Heart right ventricle (tissue), 16 donors: ENCODE data around the gene ADGRG3. TPM values are rescaled to one million over a fixed set of nuclear protein-coding genes. Genes with fewer than 3 reads are reported as not detected.
"Not testable (repeated sequence)": the region's sequence is repeated elsewhere in the genome, so short reads cannot be mapped to it uniquely, and the experiment has no call there.

Experiments used
- ATAC-seq, 8 donors: fragments of 200-7000 bp; cut with Tn5 transposase; one replicate each; pipeline ENCODE4 v1.9.1; 2020; ENCODE audit warnings: mild to moderate bottlenecking in 8 of 8, moderate library complexity in 8 of 8, moderate number of reproducible peaks in 1 of 8
- DNase-seq, 2 donors: peaks; one replicate each; pipeline ENCODE4 v3.0.0-alpha.2; 2020
- H3K27ac ChIP-seq, 10 donors: fragments of 200-600 bp; sonication (generic) in 2 of 10; one replicate each; pipeline versions ENCODE4 v1.5.0 to v1.8.0; 2020 to 2022; ENCODE audit warnings: mild to moderate bottlenecking in 3 of 10
- H3K27me3 ChIP-seq, 7 donors: fragments of 200-600 bp; one replicate each; pipeline ENCODE4 v1.8.0; 2021 to 2022; ENCODE audit warnings: mild to moderate bottlenecking in 2 of 7
- H3K36me3 ChIP-seq, 9 donors: fragments of 200-600 bp; sonication (generic) in 1 of 9; one replicate each; pipeline versions ENCODE4 v1.5.0 to v1.8.0; 2020 to 2022; ENCODE audit warnings: mild to moderate bottlenecking in 2 of 9
- H3K4me1 ChIP-seq, 9 donors: fragments of 200-600 bp; sonication (generic) in 1 of 9; one replicate each; pipeline versions ENCODE4 v1.5.0 to v1.8.0; 2020 to 2022; ENCODE audit warnings: mild to moderate bottlenecking in 4 of 9
- H3K4me3 ChIP-seq, 10 donors: fragments of 200-600 bp; sonication (generic) in 2 of 10; one replicate each; pipeline versions ENCODE4 v1.5.0 to v1.8.0; 2020 to 2022; ENCODE audit warnings: mild to moderate bottlenecking in 7 of 10, moderate library complexity in 2 of 10
- H3K9me3 ChIP-seq, 11 donors: fragments of 200-600 bp in 10 of 11; sonication (generic) in 2 of 11; one replicate each; pipeline versions ENCODE4 v1.5.0 to v1.8.0; 2013 to 2022; ENCODE audit warnings: mild to moderate bottlenecking in 2 of 11, control low read depth in 1 of 11, moderate library complexity in 1 of 11
- CTCF ChIP-seq, 9 donors: fragments of 200-600 bp; sonication (generic) in 2 of 9; IDR thresholded peaks; one replicate each; pipeline versions ENCODE4 v1.5.0 to v1.8.0; 2021 to 2022; ENCODE audit warnings: antibody characterized with exemption in 9 of 9, mild to moderate bottlenecking in 5 of 9, moderate library complexity in 1 of 9
- WGBS, 2 donors: extraction: QIAGEN DNeasy Blood & Tissue Kit; methylation state at CpG; one replicate each; pipeline ENCODE4 v1.1.7; 2013; ENCODE audit warnings: inconsistent platforms in 1 of 2; 5-methylcytosine and 5-hydroxymethylcytosine counted together
- intact Hi-C, 10 donors: fragments of 100-400 bp; cut with DNase I; formaldehyde crosslinking; loops; one replicate each; pipeline versions ENCODE4 v1.11.1 to v1.14.2; 2022
- polyA plus RNA-seq, 2 donors: library from polyadenylated mRNA; stranded (reverse); fragments of 200-250 nt; gene quantifications; one replicate each; pipeline ENCODE4 v1.2.3, GENCODE V29; 2013
- total RNA-seq, 10 donors: library from RNA; stranded (reverse); fragmentation: NEBNext Ultra II Directional in 3 of 10; extraction: Animal tissue kit (Norgen Biotek cat#: 25700) in 3 of 10; gene quantifications; one replicate each; pipeline versions ENCODE4 v1.2.1 to v1.2.4, GENCODE V29; 2021 to 2023
- donor health status: Arrhythmogenic right ventricular cardiomyopathy.
- donor health status: ischemic (EF 13 %, LVEDD 7.1; RV severe dilation, severe dysfunction).
- donor health status: healthy with polysubstance abuse.
- donor health status: DM: no; HTN: yes; CAD: no.
- donor health status: DM: no; HTN: no; CAD: no.
- donor health status: ischemic (EF 25% LVEDD 6.9; RV normal size, moderate dysfunction).
- donor health status: ischemic (EF 25% LVEDD 5.7; RV mildly dilated, moderate dysfunction).
- donor health status: healthy.
- donor health status: DM: yes; HTN: yes; CAD: no.
- donor health status: Ischemic cardiomyopathy.
- donor health status: ischemic (EF 35%, LVEDD 5.7; RV mildly dilated, moderate dysfunction).
- donor health status: nonischemic (EF 11% LVEDD 7.7; RV severe dilation, severe dysfunction).
- donor health status: DM: yes; HTN: yes; CAD: no.
- donor health status: PGD.
- donor health status: ischemic (EF 29% LVEDD 5.4; RV normal size, mild dysfunction).
- donor health status: nonischemic (EF 23%, LVEDD 6.1; RV moderate dilation, normal function).

Gene ADGRG3
- total and polyA plus RNA-seq, 12 donors = 0.22 to 2.4 (median 0.55) TPM; not detected in 2

GRCh38 chr16:57669476-57670162 is 1.5 kb downstream of the ADGRG3 start:
- no peak for TF ChIP-seq CTCF (IDR thresholded peaks at IDR 0.05)
- Histone ChIP-seq H3K4me1 (peaks cover 0 to 21% (median 0%) of the 10 kb centered on the region in 9 donors), H3K36me3 (peaks cover 0 to 3% (median 0%) of the 10 kb centered on the region in 9 donors), H3K9me3 (no peaks in the 10 kb centered on the region), H3K27ac (peak overlapping the region in 2 of 10 donors; percentile 70 to 85), H3K27me3 (peaks cover 0 to 14% (median 4%) of the 10 kb centered on the region in 7 donors), H3K4me3 (peak overlapping the region in 1 of 10 donors; percentile 40)
- DNase-seq (no peak), ATAC-seq (no peak)
- WGBS, 2 donors = 89 to 93% methylated on average over 12 of the region's 12 CpGs
- intact Hi-C loops = no loop called here

- H3K27me3 ChIP-seq = peaks cover 0 to 14% (median 4%) of the 10 kb centered on the region in 7 donors
- DNase-seq (no peak), ATAC-seq (no peak)
- H3K4me3 ChIP-seq = peak overlapping the region in 1 of 10 donors; percentile 40
- peak overlapping the region in 1 of 10 donors; percentile 85 for H3K27ac ChIP-seq
- no peaks in the 10 kb centered on the region for H3K36me3 ChIP-seq
- intact Hi-C loops = no loop called here
- no peak for TF ChIP-seq CTCF (IDR thresholded peaks at IDR 0.05)
- H3K9me3 ChIP-seq = no peaks in the 10 kb centered on the region
- H3K4me1 ChIP-seq = peaks cover 0 to 19% (median 0%) of the 10 kb centered on the region in 9 donors
- WGBS, 2 donors = 45 to 53% methylated on average over 4 of the region's 4 CpGs
Measured at GRCh38 chr16:57670196-57670595, 2.1 kb downstream of the ADGRG3 start.

DNA sequence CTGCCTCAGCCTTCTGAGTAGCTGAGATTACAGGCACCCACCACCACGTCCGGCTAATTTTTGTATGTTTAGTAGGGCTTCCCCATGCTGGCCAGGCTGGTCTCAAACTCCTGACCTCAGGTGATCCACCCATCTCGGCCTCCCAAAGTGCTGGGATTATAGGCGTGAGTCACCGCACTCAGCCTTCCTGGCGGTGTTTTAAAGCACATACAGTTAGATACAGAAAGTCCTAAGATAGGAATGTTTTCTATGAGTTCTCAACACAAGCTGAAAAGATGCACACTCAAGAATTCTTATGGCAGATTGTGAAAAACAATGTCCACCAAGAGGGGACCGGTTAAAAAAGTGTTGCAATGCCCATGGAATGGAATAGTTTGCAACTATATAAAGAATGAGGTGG is 3.3 kb downstream of the ADGRG3 start:
- ATAC-seq, H3K27ac ChIP-seq, DNase-seq, H3K9me3 ChIP-seq, H3K36me3 ChIP-seq, intact Hi-C loops, H3K4me3 ChIP-seq: not testable (repeated sequence)
- 75 to 79% methylated on average over 7 of the region's 7 CpGs for WGBS, 2 donors
- H3K27me3 ChIP-seq = peaks cover 0 to 14% (median 4%) of the 10 kb centered on the region in 7 donors
- H3K4me1 ChIP-seq = peaks cover 0 to 26% (median 0%) of the 10 kb centered on the region in 9 donors

DNA sequence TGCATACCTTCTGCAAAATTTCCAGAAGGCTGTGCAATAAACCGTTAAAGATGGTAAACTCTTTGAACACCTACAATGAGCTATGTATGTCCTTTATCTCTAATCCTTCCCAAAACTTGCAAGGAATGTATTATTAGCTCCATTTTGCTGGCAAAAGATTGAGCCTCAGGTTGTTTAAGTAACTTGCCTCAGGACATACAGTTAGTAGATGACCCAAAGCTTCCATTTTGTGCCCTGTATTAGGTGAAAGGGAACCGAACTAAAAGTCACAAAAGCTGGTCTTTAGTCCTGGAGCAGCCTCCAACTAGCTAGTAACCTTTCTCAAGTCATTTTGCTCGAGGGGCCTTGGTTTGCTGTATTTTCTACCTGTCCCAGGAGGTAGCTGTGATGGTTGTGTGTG is 4.3 kb downstream of the ADGRG3 start:
- intact Hi-C loops = no loop called here
- Histone ChIP-seq H3K4me1 (peaks cover 0 to 17% (median 0%) of the 10 kb centered on the region in 9 donors), H3K27me3 (peaks cover 0 to 8% (median under 1%) of the 10 kb centered on the region in 7 donors), H3K9me3 (no peaks in the 10 kb centered on the region), H3K4me3 (no peak overlapping the region), H3K36me3 (no peaks in the 10 kb centered on the region), H3K27ac (no peak overlapping the region)
- WGBS, 2 donors = 71 to 76% methylated on average over 3 of the region's 3 CpGs
- no peak for DNase-seq
- no peak for TF ChIP-seq CTCF (IDR thresholded peaks at IDR 0.05)
- ATAC-seq = no peak

DNA sequence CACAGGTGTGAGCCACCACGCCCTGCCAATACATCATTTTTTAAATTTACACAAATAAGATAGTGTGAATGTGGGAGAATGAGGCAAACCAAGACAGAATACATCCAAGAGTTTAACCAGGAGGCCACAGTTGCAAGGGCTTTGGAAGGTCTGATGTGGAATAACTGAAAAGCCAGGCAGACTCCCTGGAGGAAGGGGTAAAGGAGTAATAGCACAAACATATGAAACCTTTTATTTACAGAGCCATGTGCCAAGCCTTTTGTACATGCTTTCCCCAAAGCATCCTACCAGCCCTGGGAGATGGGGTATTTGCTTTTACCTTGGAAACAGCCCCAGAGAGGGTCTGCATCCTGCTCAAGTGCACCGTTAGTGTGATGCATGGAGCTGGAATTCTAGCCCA is 4.7 kb downstream of the ADGRG3 start:
- no peak for ATAC-seq
- no peaks in the 10 kb centered on the region for H3K9me3 ChIP-seq
- peaks cover 0 to 17% (median 0%) of the 10 kb centered on the region in 9 donors for H3K4me1 ChIP-seq
- peaks cover 0 to 4% (median 0%) of the 10 kb centered on the region in 7 donors for H3K27me3 ChIP-seq
- H3K36me3 ChIP-seq = no peaks in the 10 kb centered on the region
- no peak overlapping the region for H3K27ac ChIP-seq
- no peak overlapping the region for H3K4me3 ChIP-seq
- 94 to 98% methylated on average over 2 of the region's 2 CpGs for WGBS, 2 donors
- no peak for DNase-seq
- no peak for TF ChIP-seq CTCF (IDR thresholded peaks at IDR 0.05)
- intact Hi-C loops = no loop called here
